ENCODE measurements around the gene CASP3. TPM values are rescaled to one million over a fixed set of nuclear protein-coding genes. Genes with fewer than 3 reads are reported as not detected.
"Not testable (repeated sequence)": the region's sequence is repeated elsewhere in the genome, so short reads cannot be mapped to it uniquely, and the experiment has no call there.

CASP3 gene
- total RNA-seq, 1 experiment from 2014 or later: 107 TPM

DNA sequence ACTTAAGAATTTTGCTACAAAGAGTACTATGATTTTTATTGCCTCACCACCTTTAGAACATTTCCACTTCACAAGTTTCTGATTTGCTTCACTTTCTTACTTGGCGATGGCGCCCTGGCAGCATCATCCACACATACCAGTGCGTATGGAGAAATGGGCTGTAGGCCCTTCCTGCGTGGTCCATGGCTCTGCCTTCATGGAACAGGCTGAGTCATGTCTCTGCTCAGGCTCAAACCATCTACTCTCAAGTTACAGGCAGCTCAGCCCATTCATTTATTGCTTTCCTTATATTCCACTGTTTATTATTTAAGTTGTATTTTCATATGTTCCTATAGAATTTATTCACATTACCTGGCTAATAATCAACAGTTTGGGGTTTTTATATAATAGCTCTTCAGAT, 21.1 kb downstream of the CASP3 start:
- no peaks in the 10 kb centered on the region for H3K27me3 Mint-ChIP-seq (ENCODE audit: low read depth)

DNA sequence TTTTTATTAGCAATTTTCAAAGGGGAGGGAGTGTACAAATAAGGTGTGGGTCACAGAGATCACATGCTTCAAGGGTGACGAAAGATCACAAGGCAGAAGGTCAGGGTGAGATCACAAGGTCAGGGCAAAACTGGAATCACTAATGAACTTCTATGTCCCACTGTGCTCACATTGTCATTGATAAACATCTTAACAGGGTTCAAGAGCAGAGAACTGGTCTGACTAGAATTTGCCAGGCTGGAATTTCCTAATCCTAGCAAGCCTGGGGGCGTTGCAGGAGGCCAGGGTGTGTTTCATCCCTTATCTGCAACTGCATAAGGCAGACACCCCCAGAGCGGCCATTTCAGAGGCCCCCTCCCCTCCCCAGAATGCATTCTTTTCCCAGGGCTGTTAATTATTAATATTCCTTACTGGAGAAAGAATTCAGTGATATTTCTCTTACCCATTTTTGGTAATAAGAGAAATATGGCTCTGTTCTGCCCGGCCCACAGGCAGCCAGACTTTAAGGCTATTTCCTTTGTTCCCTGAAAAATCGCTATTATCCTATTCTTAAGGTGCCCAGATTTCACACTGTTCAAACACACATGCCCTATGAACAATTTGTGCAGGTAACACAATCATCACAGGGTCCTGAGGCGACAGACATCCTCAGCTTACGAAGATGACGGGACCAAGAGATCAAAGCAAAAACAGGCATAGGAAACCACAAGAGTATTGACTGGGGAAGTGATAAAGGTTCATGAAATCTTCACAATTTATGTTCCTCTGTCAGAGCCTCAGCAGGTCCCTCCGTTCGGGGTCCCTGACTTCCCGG, 23.3 kb downstream of the CASP3 start:
- H3K14ac ChIP-seq (ENCODE audit: insufficient read depth, low read length); H3K9me3 Mint-ChIP-seq; H2BK12ac ChIP-seq (ENCODE audit: insufficient read length, low read depth, low read length); H2BK120ac ChIP-seq (ENCODE audit: low read depth, low read length, poor library complexity, severe bottlenecking); H3K4ac ChIP-seq (ENCODE audit: low read depth, low read length); H2BK15ac ChIP-seq (ENCODE audit: low read depth, low read length); H3K79me1 ChIP-seq (ENCODE audit: insufficient read depth, low read depth, low read length, poor library complexity, severe bottlenecking); H4K8ac ChIP-seq (replicated peaks; ENCODE audit: insufficient read length, low read depth, low read length); H4K20me1 ChIP-seq (ENCODE audit: control insufficient read depth, insufficient read depth, insufficient read length); H3K56ac ChIP-seq (ENCODE audit: insufficient read length, low read depth, low read length); H3K27me3 Mint-ChIP-seq (ENCODE audit: low read depth); H3K9ac ChIP-seq (ENCODE audit: extremely low read depth, insufficient read length, low read length); H3K9me3 ChIP-seq (ENCODE audit: control insufficient read depth, low read depth, low read length); H2BK5ac ChIP-seq (ENCODE audit: insufficient read length, low read length); H3K27me3 ChIP-seq (ENCODE audit: insufficient read depth, low read length); H2BK20ac ChIP-seq (ENCODE audit: low read depth, low read length, poor library complexity, severe bottlenecking); H4K5ac ChIP-seq (ENCODE audit: insufficient read length, low read depth, low read length); H3K4me1 ChIP-seq (ENCODE audit: insufficient read depth, low read length); H3K79me2 ChIP-seq (ENCODE audit: insufficient read depth, low read length); H3T11ph ChIP-seq (ENCODE audit: low read length); H3K23ac ChIP-seq (ENCODE audit: insufficient read length, low read depth, low read length); H3K23me2 ChIP-seq (ENCODE audit: insufficient read length, low read depth, low read length, poor library complexity, severe bottlenecking); H3K4me2 ChIP-seq (ENCODE audit: insufficient read depth, insufficient read length, low read length); H2AFZ ChIP-seq (ENCODE audit: low read length): not testable (repeated sequence)
- peaks cover 47 to 58% of the 10 kb centered on the region in 2 experiments for H3K4me1 Mint-ChIP-seq
- Histone ChIP-seq H3K27ac (ENCODE audit: insufficient read length, low read depth, low read length) (peak overlapping the region; percentile 54), H2AK5ac (ENCODE audit: insufficient read length, low read length) (peak overlapping the region; percentile 33), H4K91ac (ENCODE audit: insufficient read length, low read depth, low read length) (peak overlapping the region; percentile 61), H3K18ac (ENCODE audit: insufficient read length, low read depth, low read length) (peak overlapping the region; percentile 86)
- DNase-seq: peak; percentile 49
- WGBS (ENCODE audit: extremely low coverage, insufficient read length, low lambda C conversion rate): no CpG with 5 or more reads among the region's 11 CpGs
- peak overlapping the region in 1 of 2 experiments; percentile 28; a peak in 2 of 5 replicates for H3K4me3 Mint-ChIP-seq
- H3K36me3 Mint-ChIP-seq (ENCODE audit: insufficient read depth in 1 of 3, low read depth in 3 of 3): peaks cover 58 to 73% (median 68%) of the 10 kb centered on the region in 3 experiments
- H3K27ac Mint-ChIP-seq: peak overlapping the region; percentile 85 to 98 (median 95)

More for the DNA sequence above, 21.1 kb downstream of the CASP3 start:
- WGBS (ENCODE audit: extremely low coverage, insufficient read length, low lambda C conversion rate): no CpG with 5 or more reads among the region's 4 CpGs
- Histone ChIP-seq H4K8ac (replicated peaks; ENCODE audit: insufficient read length, low read depth, low read length) (no peak overlapping the region), H4K20me1 (ENCODE audit: control insufficient read depth, insufficient read depth, insufficient read length) (no peaks in the 10 kb centered on the region), H2BK5ac (ENCODE audit: insufficient read length, low read length) (no peak overlapping the region), H3K4me1 (ENCODE audit: insufficient read depth, low read length) (peaks cover 6% of the 10 kb centered on the region; the same call in 1 of the 2 replicates), H4K91ac (ENCODE audit: insufficient read length, low read depth, low read length) (no peak overlapping the region), H3K56ac (ENCODE audit: insufficient read length, low read depth, low read length) (no peak overlapping the region), H4K5ac (ENCODE audit: insufficient read length, low read depth, low read length) (no peak overlapping the region), H3K9ac (ENCODE audit: extremely low read depth, insufficient read length, low read length) (no peak overlapping the region), H2BK15ac (ENCODE audit: low read depth, low read length) (no peak overlapping the region), H2BK12ac (ENCODE audit: insufficient read length, low read depth, low read length) (no peak overlapping the region), H3K4ac (ENCODE audit: low read depth, low read length) (no peak overlapping the region), H3K27me3 (ENCODE audit: insufficient read depth, low read length) (no peaks in the 10 kb centered on the region), H3T11ph (ENCODE audit: low read length) (no peak overlapping the region), H3K4me2 (ENCODE audit: insufficient read depth, insufficient read length, low read length) (no peak overlapping the region), H3K14ac (ENCODE audit: insufficient read depth, low read length) (no peak overlapping the region), H3K79me1 (ENCODE audit: insufficient read depth, low read depth, low read length, poor library complexity, severe bottlenecking) (no peaks in the 10 kb centered on the region), H2AK5ac (ENCODE audit: insufficient read length, low read length) (no peak overlapping the region), H2BK20ac (ENCODE audit: low read depth, low read length, poor library complexity, severe bottlenecking) (no peak overlapping the region), H3K79me2 (ENCODE audit: insufficient read depth, low read length) (no peaks in the 10 kb centered on the region), H3K27ac (ENCODE audit: insufficient read length, low read depth, low read length) (no peak overlapping the region), H3K9me3 (ENCODE audit: control insufficient read depth, low read depth, low read length) (no peaks in the 10 kb centered on the region), H3K18ac (ENCODE audit: insufficient read length, low read depth, low read length) (no peak overlapping the region), H2AFZ (ENCODE audit: low read length) (no peak overlapping the region), H3K23ac (ENCODE audit: insufficient read length, low read depth, low read length) (no peak overlapping the region), H2BK120ac (ENCODE audit: low read depth, low read length, poor library complexity, severe bottlenecking) (no peak overlapping the region), H3K23me2 (ENCODE audit: insufficient read length, low read depth, low read length, poor library complexity, severe bottlenecking) (no peaks in the 10 kb centered on the region)
- no peak for DNase-seq
- TF ChIP-seq, protein P1, sequence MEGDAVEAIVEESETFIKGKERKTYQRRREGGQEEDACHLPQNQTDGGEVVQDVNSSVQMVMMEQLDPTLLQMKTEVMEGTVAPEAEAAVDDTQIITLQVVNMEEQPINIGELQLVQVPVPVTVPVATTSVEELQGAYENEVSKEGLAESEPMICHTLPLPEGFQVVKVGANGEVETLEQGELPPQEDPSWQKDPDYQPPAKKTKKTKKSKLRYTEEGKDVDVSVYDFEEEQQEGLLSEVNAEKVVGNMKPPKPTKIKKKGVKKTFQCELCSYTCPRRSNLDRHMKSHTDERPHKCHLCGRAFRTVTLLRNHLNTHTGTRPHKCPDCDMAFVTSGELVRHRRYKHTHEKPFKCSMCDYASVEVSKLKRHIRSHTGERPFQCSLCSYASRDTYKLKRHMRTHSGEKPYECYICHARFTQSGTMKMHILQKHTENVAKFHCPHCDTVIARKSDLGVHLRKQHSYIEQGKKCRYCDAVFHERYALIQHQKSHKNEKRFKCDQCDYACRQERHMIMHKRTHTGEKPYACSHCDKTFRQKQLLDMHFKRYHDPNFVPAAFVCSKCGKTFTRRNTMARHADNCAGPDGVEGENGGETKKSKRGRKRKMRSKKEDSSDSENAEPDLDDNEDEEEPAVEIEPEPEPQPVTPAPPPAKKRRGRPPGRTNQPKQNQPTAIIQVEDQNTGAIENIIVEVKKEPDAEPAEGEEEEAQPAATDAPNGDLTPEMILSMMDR (conservative IDR thresholded peaks at IDR 0.05): no peak
- H3K36me3 Mint-ChIP-seq (ENCODE audit: insufficient read depth in 1 of 3, low read depth in 3 of 3): peaks cover 59 to 83% (median 76%) of the 10 kb centered on the region in 3 experiments
- no peak overlapping the region for H3K4me3 Mint-ChIP-seq
- H3K4me1 Mint-ChIP-seq: peaks cover 47 to 58% of the 10 kb centered on the region in 2 experiments
- no peak overlapping the region for H3K27ac Mint-ChIP-seq
- peaks cover 6% of the 10 kb centered on the region in 2 experiments; a peak in 4 of 5 replicates for H3K9me3 Mint-ChIP-seq

Measured in H9 (cell line).